Measurements from ENCODE around the gene PTGES3L.

Gene PTGES3L

GRCh38 chr17:42979511-42980273 is at the start of gene PTGES3L:
TSS of gene PTGES3L (minus strand) at chr17:42980080. CDS start at chr17:42980053, 27 bp downstream.
- no peaks in the 10 kb centered on the region for H3K9me3 Mint-ChIP-seq

GRCh38 chr17:43028221-43028861 is 48.5 kb upstream of the PTGES3L start:
- H3K36me3 Mint-ChIP-seq (ENCODE audit: low read depth): no peaks in the 10 kb centered on the region
- peaks cover 8% of the 10 kb centered on the region for H3K27me3 Mint-ChIP-seq
- no peaks in the 10 kb centered on the region for H3K9me3 Mint-ChIP-seq
- no peak overlapping the region for H3K4me3 Mint-ChIP-seq
- peaks cover 9% of the 10 kb centered on the region for H3K4me1 Mint-ChIP-seq
- DNase-seq: no peak
- ATAC-seq: no peak
- H3K27ac Mint-ChIP-seq: no peak overlapping the region

More at GRCh38 chr17:42979511-42980273, at the start of gene PTGES3L:
- H3K4me3 Mint-ChIP-seq: peak within 1 kb of the TSS; percentile 96
- no peaks in the 10 kb centered on the region for H3K27me3 Mint-ChIP-seq
- DNase-seq: peak; percentile 58
- ATAC-seq: peak; percentile 68
- H3K27ac Mint-ChIP-seq: peak within 1 kb of the TSS; percentile 97
- peaks cover 14% of the 10 kb centered on the region for H3K36me3 Mint-ChIP-seq (ENCODE audit: low read depth)
- H3K4me1 Mint-ChIP-seq: peaks cover 34% of the 10 kb centered on the region

GRCh38 chr17:43027091-43028032 is 47.5 kb upstream of the PTGES3L start:
- no peak for DNase-seq
- Mint-ChIP-seq H3K27me3 (peaks cover 8% of the 10 kb centered on the region), H3K9me3 (no peaks in the 10 kb centered on the region), H3K27ac (no peak overlapping the region), H3K4me1 (peaks cover 13% of the 10 kb centered on the region), H3K36me3 (ENCODE audit: low read depth) (no peaks in the 10 kb centered on the region), H3K4me3 (no peak overlapping the region)
- no peak for ATAC-seq

- Mint-ChIP-seq H3K27me3 (peaks cover 8% of the 10 kb centered on the region), H3K9me3 (no peaks in the 10 kb centered on the region), H3K27ac (no peak overlapping the region), H3K4me3 (no peak overlapping the region), H3K4me1 (peaks cover 16% of the 10 kb centered on the region), H3K36me3 (ENCODE audit: low read depth) (no peaks in the 10 kb centered on the region)
- ATAC-seq (no peak), DNase-seq (no peak)
These were observed 46.7 kb upstream of the PTGES3L start for GRCh38 chr17:43026595-43026994.

- H3K9me3 Mint-ChIP-seq: no peaks in the 10 kb centered on the region
- no peak for DNase-seq
- H3K4me3 Mint-ChIP-seq: peak overlapping the region; percentile 46
- H3K36me3 Mint-ChIP-seq (ENCODE audit: low read depth): no peaks in the 10 kb centered on the region
- peaks cover 8% of the 10 kb centered on the region for H3K27me3 Mint-ChIP-seq
- no peak for ATAC-seq
- H3K4me1 Mint-ChIP-seq: peaks cover 21% of the 10 kb centered on the region
- H3K27ac Mint-ChIP-seq: no peak overlapping the region
These were observed 46.1 kb upstream of the PTGES3L start for GRCh38 chr17:43025766-43026537.

GRCh38 chr17:43025290-43025657 is 45.4 kb upstream of the PTGES3L start:
- ATAC-seq: no peak
- peaks cover 25% of the 10 kb centered on the region for H3K4me1 Mint-ChIP-seq
- H3K36me3 Mint-ChIP-seq (ENCODE audit: low read depth): no peaks in the 10 kb centered on the region
- H3K27me3 Mint-ChIP-seq: peaks cover 8% of the 10 kb centered on the region
- peak overlapping the region; percentile 46 for H3K4me3 Mint-ChIP-seq
- DNase-seq: no peak
- no peak overlapping the region for H3K27ac Mint-ChIP-seq
- H3K9me3 Mint-ChIP-seq: no peaks in the 10 kb centered on the region

GRCh38 chr17:43024407-43025289 is 44.8 kb upstream of the PTGES3L start, which contains the start of gene RND2:
TSS of gene RND2 (plus strand) at chr17:43025231. CDS start at chr17:43025348, 117 bp downstream.
- peak within 1 kb of the TSS; percentile 85 for H3K27ac Mint-ChIP-seq
- H3K4me1 Mint-ChIP-seq: peaks cover 29% of the 10 kb centered on the region
- no peaks in the 10 kb centered on the region for H3K9me3 Mint-ChIP-seq
- ATAC-seq (peak; percentile 72), DNase-seq (peak; percentile 80)
- H3K4me3 Mint-ChIP-seq: peak within 1 kb of the TSS; percentile 82
- H3K36me3 Mint-ChIP-seq (ENCODE audit: low read depth): no peaks in the 10 kb centered on the region
- H3K27me3 Mint-ChIP-seq: peaks cover 8% of the 10 kb centered on the region

GRCh38 chr17:43021741-43022512 is 42.0 kb upstream of the PTGES3L start, which contains the start of gene VAT1:
TSS of gene VAT1 (minus strand) at chr17:43022385. CDS start at chr17:43022322, 63 bp downstream.
- Mint-ChIP-seq H3K4me3 (peak within 1 kb of the TSS; percentile 79), H3K27ac (peak within 1 kb of the TSS; percentile 70), H3K27me3 (peaks cover 8% of the 10 kb centered on the region), H3K9me3 (no peaks in the 10 kb centered on the region), H3K4me1 (peaks cover 37% of the 10 kb centered on the region), H3K36me3 (ENCODE audit: low read depth) (no peaks in the 10 kb centered on the region)
- ATAC-seq (peak; percentile 63), DNase-seq (peak; percentile 76)

- Mint-ChIP-seq H3K4me3 (peak overlapping the region; percentile 79), H3K4me1 (peaks cover 37% of the 10 kb centered on the region), H3K36me3 (ENCODE audit: low read depth) (no peaks in the 10 kb centered on the region), H3K27me3 (peaks cover 8% of the 10 kb centered on the region), H3K27ac (no peak overlapping the region), H3K9me3 (no peaks in the 10 kb centered on the region)
- DNase-seq (no peak), ATAC-seq (no peak)
These were observed 41.2 kb upstream of the PTGES3L start for GRCh38 chr17:43020789-43021740.

- Mint-ChIP-seq H3K36me3 (ENCODE audit: low read depth) (no peaks in the 10 kb centered on the region), H3K27ac (no peak overlapping the region), H3K4me3 (peak overlapping the region; percentile 79), H3K27me3 (peaks cover 6% of the 10 kb centered on the region), H3K4me1 (peaks cover 37% of the 10 kb centered on the region), H3K9me3 (no peaks in the 10 kb centered on the region)
- ATAC-seq (no peak), DNase-seq (no peak)
These were observed 40.2 kb upstream of the PTGES3L start for GRCh38 chr17:43020030-43020621.

GRCh38 chr17:43019418-43019817 is 39.5 kb upstream of the PTGES3L start:
- H3K4me3 Mint-ChIP-seq: no peak overlapping the region
- ATAC-seq (no peak), DNase-seq (no peak)
- no peak overlapping the region for H3K27ac Mint-ChIP-seq
- H3K36me3 Mint-ChIP-seq (ENCODE audit: low read depth): no peaks in the 10 kb centered on the region
- H3K9me3 Mint-ChIP-seq: no peaks in the 10 kb centered on the region
- peaks cover 1% of the 10 kb centered on the region for H3K27me3 Mint-ChIP-seq
- H3K4me1 Mint-ChIP-seq: peaks cover 32% of the 10 kb centered on the region
